ENCODE results near the gene FLNC. TPM values are rescaled to one million over a fixed set of nuclear protein-coding genes. Genes with fewer than 3 reads are reported as not detected.

The FLNC gene
- polyA plus RNA-seq, 1 of the 3 experiments (the other 2 are of a cell fraction) = 43.7 TPM

DNA sequence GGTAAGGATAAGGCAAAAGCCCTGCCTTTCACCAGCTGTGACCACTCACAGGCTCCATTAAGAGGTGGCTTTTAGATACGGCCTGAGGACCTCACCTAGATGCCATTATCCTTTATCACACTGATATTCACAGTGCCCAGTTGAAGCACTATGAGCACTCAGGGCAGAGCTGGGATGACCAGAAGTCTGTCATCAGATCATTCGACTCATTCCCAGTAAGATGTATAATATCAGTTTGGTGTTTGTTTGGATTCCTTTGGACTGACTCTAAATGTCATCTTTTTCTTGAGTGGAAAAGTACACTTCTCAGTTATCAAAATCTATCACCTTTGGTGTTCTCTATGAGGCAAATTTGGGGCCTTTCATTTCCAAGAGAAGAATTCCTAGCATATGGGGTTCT is 19.7 kb upstream of the FLNC start:
- TF ChIP-seq FOSL2 (IDR thresholded peaks at IDR 0.05; ENCODE audit: borderline replicate concordance, low read depth) (peak; percentile 7; the same call in 1 of the 2 replicates), CHD2 (IDR thresholded peaks at IDR 0.05; ENCODE audit: low read length, partially characterized antibody) (no peak), RAD21 (IDR thresholded peaks at IDR 0.05; ENCODE audit: low read length) (no peak)
- TF ChIP-seq, protein P1, sequence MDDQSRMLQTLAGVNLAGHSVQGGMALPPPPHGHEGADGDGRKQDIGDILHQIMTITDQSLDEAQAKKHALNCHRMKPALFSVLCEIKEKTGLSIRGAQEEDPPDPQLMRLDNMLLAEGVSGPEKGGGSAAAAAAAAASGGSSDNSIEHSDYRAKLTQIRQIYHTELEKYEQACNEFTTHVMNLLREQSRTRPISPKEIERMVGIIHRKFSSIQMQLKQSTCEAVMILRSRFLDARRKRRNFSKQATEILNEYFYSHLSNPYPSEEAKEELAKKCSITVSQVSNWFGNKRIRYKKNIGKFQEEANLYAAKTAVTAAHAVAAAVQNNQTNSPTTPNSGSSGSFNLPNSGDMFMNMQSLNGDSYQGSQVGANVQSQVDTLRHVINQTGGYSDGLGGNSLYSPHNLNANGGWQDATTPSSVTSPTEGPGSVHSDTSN (IDR thresholded peaks at IDR 0.05) = no peak
- H3K27ac ChIP-seq (ENCODE audit: low read depth in 2 of 2, low read length in 1 of 2) = no peak overlapping the region
- no peak overlapping the region; a peak in 1 of 4 replicates for H3K4me3 ChIP-seq (ENCODE audit: low read depth in 2 of 2, low read length in 1 of 2)
- no peak overlapping the region for H2AFZ ChIP-seq (ENCODE audit: low read depth)
- H3K9me3 ChIP-seq = no peaks in the 10 kb centered on the region
- H3K4me2 ChIP-seq = no peak overlapping the region; the same call in 1 of the 2 replicates
- 55% methylated on average over 2 of the region's 2 CpGs for WGBS (ENCODE audit: low lambda C conversion rate)
- no peaks in the 10 kb centered on the region for H3F3A ChIP-seq (replicated peaks; ENCODE audit: insufficient read depth)
- no peaks in the 10 kb centered on the region for H4K20me1 ChIP-seq (ENCODE audit: insufficient read depth)
- peaks cover 18 to 38% of the 10 kb centered on the region in 2 experiments for H3K36me3 ChIP-seq (replicated peaks in 1 of 2; ENCODE audit: control insufficient read depth in 1 of 2, insufficient read depth in 2 of 2, low read length in 1 of 2)
- H3K9ac ChIP-seq = no peak overlapping the region
- H3K27me3 ChIP-seq (ENCODE audit: insufficient read depth) = no peaks in the 10 kb centered on the region
- peaks cover 7 to 13% of the 10 kb centered on the region in 2 experiments; a peak in 2 of 4 replicates for H3K4me1 ChIP-seq (ENCODE audit: control insufficient read depth in 1 of 2, insufficient read depth in 2 of 2, low read depth in 1 of 2, low read length in 1 of 2)
- ChIA-PET CTCF (interaction anchor here (1.1 to 1.5 kb wide), 2 partner anchors 13 to 54 kb away, joined by 3 read pairs; no protein-coding TSS in a partner anchor), POLR2A (interaction anchor here (1.0 to 1.4 kb wide), 2 partner anchors 8 to 15 kb away, joined by 3 read pairs; no protein-coding TSS in a partner anchor)
- no peak for DNase-seq
- no peaks in the 10 kb centered on the region for H3K79me2 ChIP-seq (ENCODE audit: insufficient read depth)
- H3K9me2 ChIP-seq = no peaks in the 10 kb centered on the region

DNA sequence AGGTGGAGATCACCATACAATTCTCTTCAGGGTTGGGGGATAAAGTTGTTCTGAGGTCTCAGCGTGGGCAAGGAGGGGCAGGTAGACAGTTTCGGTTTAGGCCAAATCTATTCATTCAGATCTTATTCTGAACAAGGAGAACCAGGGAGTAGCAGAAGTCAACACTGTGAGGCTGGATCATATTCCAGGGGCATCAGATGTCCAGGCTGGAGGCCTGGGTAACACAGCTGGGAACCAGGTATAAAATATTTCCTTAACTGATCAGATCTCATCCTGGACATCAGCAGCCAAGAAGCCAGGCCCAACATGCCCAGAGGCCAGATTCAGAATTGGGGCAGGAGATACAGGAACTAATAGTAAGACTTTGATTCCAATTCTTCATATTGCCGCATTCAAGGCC is 19.2 kb upstream of the FLNC start:
- no peak for TF ChIP-seq FOXJ3 (CRISPR knock-in tag; IDR thresholded peaks at IDR 0.05)
- no peak for TF ChIP-seq EZH2phosphoT487 (IDR thresholded peaks at IDR 0.05; ENCODE audit: borderline replicate concordance, low read depth)
- TF ChIP-seq MEF2A (IDR thresholded peaks at IDR 0.05; ENCODE audit: borderline replicate concordance, low read depth) = no peak
- TF ChIP-seq RFX5 (IDR thresholded peaks at IDR 0.05; ENCODE audit: low read length) = no peak
- no peak for TF ChIP-seq SIN3A (IDR thresholded peaks at IDR 0.05; ENCODE audit: borderline replicate concordance, low read depth, low read length)
- no peak for TF ChIP-seq FOXM1 (IDR thresholded peaks at IDR 0.05; ENCODE audit: low read depth)
- TF ChIP-seq NRF1 (IDR thresholded peaks at IDR 0.05; ENCODE audit: low read depth, low read length) = no peak
- no peak for TF ChIP-seq ELF1 (IDR thresholded peaks at IDR 0.05)
- TF ChIP-seq, protein P2, sequence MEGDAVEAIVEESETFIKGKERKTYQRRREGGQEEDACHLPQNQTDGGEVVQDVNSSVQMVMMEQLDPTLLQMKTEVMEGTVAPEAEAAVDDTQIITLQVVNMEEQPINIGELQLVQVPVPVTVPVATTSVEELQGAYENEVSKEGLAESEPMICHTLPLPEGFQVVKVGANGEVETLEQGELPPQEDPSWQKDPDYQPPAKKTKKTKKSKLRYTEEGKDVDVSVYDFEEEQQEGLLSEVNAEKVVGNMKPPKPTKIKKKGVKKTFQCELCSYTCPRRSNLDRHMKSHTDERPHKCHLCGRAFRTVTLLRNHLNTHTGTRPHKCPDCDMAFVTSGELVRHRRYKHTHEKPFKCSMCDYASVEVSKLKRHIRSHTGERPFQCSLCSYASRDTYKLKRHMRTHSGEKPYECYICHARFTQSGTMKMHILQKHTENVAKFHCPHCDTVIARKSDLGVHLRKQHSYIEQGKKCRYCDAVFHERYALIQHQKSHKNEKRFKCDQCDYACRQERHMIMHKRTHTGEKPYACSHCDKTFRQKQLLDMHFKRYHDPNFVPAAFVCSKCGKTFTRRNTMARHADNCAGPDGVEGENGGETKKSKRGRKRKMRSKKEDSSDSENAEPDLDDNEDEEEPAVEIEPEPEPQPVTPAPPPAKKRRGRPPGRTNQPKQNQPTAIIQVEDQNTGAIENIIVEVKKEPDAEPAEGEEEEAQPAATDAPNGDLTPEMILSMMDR (IDR thresholded peaks at IDR 0.05) = no peak
- no peak for TF ChIP-seq RXRA (IDR thresholded peaks at IDR 0.05; ENCODE audit: borderline replicate concordance, low read depth)
- TF ChIP-seq, protein P3, sequence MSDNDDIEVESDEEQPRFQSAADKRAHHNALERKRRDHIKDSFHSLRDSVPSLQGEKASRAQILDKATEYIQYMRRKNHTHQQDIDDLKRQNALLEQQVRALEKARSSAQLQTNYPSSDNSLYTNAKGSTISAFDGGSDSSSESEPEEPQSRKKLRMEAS (IDR thresholded peaks at IDR 0.05; ENCODE audit: low read depth) = no peak
- TF ChIP-seq YY1 (IDR thresholded peaks at IDR 0.05; ENCODE audit: low read depth) = no peak
- no peak for TF ChIP-seq TEAD4 (IDR thresholded peaks at IDR 0.05; ENCODE audit: borderline replicate concordance, insufficient read depth)
- H4K20me1 ChIP-seq (ENCODE audit: insufficient read depth) = no peaks in the 10 kb centered on the region
- H3K27ac ChIP-seq (ENCODE audit: low read depth in 2 of 2, low read length in 1 of 2) = no peak overlapping the region
- no peak overlapping the region for H3K4me3 ChIP-seq (ENCODE audit: low read depth in 2 of 2, low read length in 1 of 2)
- no peaks in the 10 kb centered on the region for H3K9me3 ChIP-seq
- no peak overlapping the region for H2AFZ ChIP-seq (ENCODE audit: low read depth)
- H3K79me2 ChIP-seq (ENCODE audit: insufficient read depth) = no peaks in the 10 kb centered on the region
- no peaks in the 10 kb centered on the region for H3K27me3 ChIP-seq (ENCODE audit: insufficient read depth)
- no peak overlapping the region for H3K9ac ChIP-seq
- H3K4me2 ChIP-seq = no peak overlapping the region; the same call in 1 of the 2 replicates
- WGBS (ENCODE audit: low lambda C conversion rate) = 93% methylated on average over 3 of the region's 3 CpGs
- CTCF ChIA-PET = interaction anchor here (1.1 to 1.5 kb wide), 2 partner anchors 13 to 53 kb away, joined by 3 read pairs; no protein-coding TSS in a partner anchor
- DNase-seq = no peak
- POLR2A ChIA-PET = interaction anchor here (1.0 to 1.4 kb wide), 3 partner anchors 9 to 15 kb away, joined by 3 read pairs; no protein-coding TSS in a partner anchor
- no peaks in the 10 kb centered on the region for H3F3A ChIP-seq (replicated peaks; ENCODE audit: insufficient read depth)
- peaks cover 7 to 13% of the 10 kb centered on the region in 2 experiments; a peak in 2 of 4 replicates for H3K4me1 ChIP-seq (ENCODE audit: control insufficient read depth in 1 of 2, insufficient read depth in 2 of 2, low read depth in 1 of 2, low read length in 1 of 2)
- H3K9me2 ChIP-seq = no peaks in the 10 kb centered on the region
- H3K36me3 ChIP-seq (replicated peaks in 1 of 2; ENCODE audit: control insufficient read depth in 1 of 2, insufficient read depth in 2 of 2, low read length in 1 of 2) = peaks cover 18 to 33% of the 10 kb centered on the region in 2 experiments

All from SK-N-SH (cell line).